CD4-positive, alpha-beta T cell treated with Interleukin-6 for 4 hours (primary cell): ENCODE results near the gene MIOX.

ENCODE experiments used
- DNase-seq: peaks from one replicate; pipeline ENCODE4 v3.0.0-alpha.2; 2020; ENCODE audit warnings: mixed read lengths

MIOX gene

DNA sequence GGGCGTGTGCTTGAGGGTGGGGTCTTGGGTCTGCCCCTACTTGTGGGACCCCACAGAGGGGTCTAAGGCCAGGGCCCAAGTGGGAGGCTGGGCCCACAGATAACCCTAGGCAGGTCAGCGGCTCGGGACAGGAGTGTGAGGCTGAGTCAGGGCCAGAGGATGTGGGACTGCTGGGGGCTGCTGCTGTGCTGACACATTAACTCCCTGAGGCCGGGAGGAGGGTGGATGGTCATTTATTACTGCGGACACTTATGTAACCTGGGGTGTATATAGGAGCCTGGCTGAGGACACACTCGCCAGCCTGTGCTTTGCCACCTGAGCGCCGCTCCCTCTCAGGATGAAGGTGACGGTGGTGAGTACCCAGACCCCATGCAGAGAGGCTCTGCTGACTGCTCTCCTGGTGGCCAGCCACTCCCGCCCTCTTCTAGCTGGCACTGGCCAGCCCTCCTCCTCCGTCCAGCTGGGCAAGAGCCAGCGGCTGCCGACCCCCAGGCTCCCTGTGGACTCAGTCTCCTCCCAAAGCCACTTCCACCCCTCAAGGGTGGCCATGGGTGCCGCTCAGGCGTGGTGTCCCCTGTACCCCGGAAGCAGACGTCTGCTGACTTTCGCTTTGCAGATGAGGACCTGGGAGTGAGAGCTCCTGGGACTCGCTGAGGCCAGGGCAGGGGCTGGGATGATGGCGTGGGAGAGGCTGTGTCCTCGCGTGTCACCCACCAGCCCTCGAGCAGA lies at the start of gene MIOX:
Gene MIOX (plus strand): TSS at position 299 of the 729 bp plus-strand sequence. CDS start 39 bp downstream, at position 338.
- no peak for DNase-seq

DNA sequence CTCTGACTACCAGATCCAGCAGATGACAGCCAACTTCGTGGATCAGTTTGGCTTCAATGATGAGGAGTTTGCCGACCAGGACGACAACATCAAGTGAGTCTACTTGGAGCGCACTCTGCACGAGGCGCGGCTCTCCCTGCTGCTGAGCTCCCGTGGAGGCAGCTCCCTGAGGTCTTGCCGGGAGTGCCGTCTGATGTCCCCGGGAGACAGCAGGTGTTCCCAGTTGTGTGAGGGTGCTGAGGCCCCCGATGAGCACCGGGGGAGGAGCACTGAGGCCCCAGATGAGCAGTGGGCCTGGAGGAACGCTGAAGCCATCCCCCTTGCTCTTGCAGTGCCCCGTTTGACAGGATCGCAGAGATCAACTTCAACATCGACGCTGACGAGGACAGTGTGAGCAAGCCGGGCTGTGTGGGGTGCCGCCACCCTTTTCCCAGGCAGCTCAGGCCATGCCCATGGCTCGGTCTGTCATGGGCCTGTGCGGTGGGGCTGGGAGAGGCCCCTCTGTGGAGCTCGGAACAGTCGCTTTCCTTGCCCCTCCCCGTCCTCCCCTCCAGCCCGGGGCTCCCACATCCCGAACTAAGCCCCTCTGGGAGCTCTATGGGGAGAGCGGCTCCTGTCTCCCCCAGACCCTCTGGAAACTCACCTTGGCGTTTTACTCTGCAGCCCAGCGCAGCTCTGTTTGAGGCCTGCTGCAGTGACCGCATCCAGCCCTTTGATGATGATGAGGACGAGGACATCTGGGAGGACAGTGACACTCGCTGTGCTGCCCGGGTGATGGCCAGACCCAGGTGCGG lies 49.0 kb upstream of the MIOX start:
- no peak for DNase-seq

- no peak for DNase-seq
Observed at GRCh38 chr22:50438305-50439275, 48.1 kb upstream of the MIOX start.

- DNase-seq = no peak
Observed at GRCh38 chr22:50439314-50439870, 47.3 kb upstream of the MIOX start.

DNA sequence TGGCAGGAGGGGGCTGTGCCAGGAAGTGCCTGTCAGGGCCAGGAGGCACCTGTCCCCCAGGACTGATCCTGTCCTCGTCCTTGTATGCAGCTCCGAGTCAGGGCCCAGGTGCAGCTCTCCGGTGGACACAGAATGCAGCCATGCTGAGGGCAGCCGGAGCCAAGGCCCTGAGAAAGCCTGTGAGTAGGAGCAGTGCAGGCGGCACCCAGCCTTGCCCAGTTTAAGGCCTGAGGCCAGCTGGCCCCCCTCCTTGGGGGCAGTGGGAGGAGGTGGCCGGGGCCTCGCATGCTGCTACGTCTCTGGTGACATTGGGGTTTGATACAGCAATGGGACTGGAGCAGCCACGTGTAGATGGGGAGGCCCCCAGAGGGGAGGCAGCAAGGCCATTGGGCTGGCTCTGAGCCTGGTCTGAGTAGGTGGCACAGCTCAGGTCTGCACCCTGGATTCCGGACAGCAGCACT lies 46.8 kb upstream of the MIOX start:
- no peak for DNase-seq

DNA sequence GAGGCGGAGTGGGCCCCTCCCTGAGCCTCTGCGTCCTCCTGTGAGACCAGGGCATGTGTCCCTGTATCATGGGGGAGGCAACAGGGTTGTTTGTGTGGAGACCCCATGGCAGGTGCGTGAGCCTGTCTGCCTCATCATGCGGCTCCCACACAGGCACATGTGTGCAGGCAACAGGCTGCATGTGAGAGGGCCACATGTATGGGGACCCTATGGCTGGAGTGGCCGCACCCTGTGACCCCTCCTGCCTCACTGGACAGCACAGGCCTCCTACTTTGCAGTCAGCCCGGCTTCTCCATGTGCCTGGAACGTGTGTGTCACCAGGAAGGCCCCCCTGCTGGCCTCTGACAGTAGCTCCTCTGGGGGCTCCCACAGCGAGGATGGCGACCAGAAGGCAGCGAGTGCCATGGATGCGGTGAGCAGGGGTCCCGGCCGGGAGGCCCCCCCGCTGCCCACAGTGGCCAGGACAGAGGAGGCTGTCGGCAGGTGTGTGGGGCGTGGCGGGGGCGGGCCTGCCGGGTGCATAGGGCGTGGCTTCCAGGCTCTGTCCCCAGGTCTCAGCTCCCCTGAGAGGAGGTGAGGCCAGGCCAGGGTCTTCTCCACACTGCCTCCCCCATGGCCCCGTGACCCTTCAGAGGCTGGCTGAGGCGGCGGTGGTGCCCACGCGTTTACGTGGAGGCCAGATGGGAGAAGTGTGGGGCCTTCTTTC lies 46.0 kb upstream of the MIOX start:
- DNase-seq = no peak

DNA sequence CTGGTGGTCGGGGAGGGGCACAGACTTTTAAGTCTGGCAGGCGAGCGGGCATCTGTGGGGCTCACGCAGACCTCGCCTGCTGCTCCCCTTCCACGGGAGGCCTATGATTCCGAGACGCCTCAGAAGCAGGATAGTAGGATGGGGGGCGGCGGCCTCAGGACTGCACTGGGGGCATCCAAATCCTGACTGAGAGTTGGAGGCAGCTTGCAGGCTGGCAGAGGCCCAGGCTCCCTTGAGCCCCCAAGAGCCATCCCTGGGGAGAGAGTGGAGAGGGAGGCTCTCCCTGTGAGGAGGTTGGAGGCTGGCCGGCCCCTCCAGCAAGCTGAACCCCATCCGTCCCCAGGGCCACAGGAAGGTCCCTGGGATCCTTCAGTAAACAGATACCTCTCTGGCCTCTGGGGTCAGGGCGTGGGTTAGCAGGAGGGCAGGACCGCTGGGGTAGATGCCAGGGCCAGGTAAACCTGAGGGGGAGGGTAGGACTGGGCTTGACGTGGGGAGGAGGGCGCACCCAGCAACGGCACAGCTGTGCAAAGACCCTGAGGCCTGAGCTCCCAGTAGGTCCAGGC lies 45.1 kb upstream of the MIOX start:
- DNase-seq = no peak

- peak; percentile 23 for DNase-seq
Observed at GRCh38 chr22:50443197-50443596, 43.5 kb upstream of the MIOX start.

DNA sequence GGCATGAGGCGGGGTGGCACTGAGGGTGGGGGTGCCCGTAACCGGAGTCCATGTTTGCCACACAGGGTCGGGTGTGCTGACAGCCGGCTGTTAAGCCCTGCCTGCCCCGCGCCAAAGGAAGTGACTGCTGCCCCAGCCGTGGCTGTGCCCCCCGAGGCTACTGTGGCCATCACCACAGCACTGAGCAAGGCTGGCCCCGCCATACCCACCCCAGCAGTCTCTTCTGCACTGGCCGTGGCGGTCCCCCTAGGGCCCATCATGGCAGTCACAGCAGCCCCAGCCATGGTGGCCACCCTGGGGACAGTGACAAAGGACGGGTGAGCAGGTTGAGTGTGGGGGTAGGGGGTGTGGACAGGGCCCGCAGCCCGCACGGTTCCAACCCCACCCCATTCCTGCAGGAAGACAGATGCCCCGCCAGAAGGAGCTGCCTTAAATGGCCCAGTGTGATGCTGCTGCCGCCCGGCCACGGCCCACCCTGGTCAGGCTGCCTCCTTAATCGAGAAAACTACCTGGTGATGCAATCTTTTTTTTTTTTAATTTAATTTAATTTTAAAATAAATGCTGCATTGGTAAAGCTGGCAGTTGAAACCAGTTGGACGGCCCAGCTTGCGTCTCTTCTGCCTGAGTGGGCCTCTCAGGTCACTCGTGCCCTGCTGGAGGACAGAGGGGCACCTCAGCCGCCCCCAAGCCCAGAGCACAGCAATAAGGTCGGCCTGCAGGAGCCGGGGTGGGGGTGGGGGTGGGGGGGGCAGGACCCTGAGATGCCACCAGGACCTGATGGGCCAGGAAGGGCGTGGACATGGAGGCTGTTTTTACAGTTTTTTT lies 42.6 kb upstream of the MIOX start:
- DNase-seq = no peak

- no peak for DNase-seq
Observed at GRCh38 chr22:50444663-50445062, 42.0 kb upstream of the MIOX start.

- DNase-seq = peak; percentile 45
Observed at GRCh38 chr22:50445071-50445879, 41.4 kb upstream of the MIOX start.

DNA sequence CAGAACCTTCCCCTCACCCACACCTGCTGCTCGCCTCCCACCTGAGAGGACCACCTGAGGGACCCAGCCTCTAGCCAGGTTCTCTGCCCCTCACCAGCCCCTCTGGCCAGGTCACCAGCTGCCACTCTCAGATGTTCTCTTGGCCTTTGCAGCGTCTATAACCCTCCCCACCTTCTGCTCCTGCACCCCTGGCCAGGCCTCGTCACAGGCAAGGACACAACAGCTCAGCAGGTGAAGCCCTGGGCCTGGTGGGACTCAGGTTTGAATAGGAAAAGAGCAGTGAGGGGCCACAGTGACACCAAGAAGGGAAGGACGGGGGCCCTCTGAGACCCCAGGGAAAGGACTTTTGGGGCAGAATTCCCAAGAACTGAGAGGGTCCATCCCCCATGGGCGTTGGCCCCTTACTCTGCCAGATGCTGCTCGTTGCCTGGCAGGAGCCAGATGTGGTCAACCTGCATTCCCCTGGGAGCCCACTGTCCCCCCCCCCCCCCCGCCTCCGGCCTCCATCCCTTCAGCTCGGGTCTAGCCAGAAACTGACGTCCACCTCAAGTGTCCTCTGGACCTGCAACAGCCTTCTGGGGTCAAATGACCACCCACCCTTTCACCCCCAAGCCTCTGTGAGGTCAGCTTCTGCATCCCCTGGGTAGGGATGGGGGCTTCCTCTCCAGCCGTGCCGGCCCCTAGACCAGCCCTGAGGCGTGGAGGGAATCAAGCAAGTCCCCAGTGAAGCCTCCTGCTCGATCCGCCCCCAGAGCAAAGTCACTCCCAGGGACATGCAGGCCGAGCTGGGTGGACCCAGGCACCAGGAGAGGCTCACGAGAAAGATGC lies 40.6 kb upstream of the MIOX start:
- DNase-seq = no peak

GRCh38 chr22:50446708-50447575 lies 39.7 kb upstream of the MIOX start:
- no peak for DNase-seq

DNA sequence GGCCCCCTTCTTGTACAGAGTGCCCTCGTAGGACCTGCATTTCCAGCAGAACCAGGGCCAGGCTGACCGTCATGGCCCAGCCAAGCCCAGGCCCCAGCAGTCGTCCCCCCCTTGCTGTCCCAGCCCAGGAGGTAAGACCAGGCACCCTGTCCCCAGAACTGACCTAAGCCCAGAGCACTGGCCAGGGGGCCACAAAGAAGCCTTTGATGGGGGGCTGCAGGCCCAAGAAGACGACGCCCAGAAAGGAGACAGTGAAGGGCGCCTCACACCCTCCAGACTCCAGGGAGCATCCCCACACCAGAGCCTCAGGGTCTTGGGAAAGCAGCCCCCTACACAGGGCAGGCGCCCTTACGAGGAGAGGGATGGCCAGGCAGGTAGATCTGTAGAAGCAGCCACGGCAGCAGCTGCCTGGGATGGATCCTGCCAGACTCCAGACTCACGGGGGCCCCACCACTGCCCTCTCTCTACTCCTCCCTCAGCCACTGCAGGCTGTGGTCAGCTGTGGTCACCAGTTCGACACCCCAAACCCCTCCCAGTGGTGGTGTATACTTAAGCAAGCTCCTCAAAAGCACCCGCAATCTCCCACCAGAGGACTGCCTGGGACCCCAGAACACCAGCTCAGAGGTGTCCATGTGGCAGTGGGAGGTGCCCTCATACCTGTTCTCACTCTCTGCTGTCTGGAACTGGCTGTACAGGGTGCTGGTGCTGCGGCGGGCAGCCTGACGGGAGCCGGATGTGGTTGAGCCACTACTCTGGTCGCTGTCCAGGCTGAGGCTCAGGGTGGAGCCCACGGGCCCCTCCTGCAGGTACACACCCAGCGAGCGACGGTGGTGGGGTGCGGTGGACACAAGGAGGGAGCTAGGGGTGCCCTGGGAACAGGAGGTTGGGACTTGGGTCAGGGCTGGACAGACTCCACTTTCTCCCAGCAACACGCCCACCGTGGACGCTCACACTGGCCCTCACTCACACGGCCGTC lies 38.8 kb upstream of the MIOX start:
- DNase-seq = no peak

DNA sequence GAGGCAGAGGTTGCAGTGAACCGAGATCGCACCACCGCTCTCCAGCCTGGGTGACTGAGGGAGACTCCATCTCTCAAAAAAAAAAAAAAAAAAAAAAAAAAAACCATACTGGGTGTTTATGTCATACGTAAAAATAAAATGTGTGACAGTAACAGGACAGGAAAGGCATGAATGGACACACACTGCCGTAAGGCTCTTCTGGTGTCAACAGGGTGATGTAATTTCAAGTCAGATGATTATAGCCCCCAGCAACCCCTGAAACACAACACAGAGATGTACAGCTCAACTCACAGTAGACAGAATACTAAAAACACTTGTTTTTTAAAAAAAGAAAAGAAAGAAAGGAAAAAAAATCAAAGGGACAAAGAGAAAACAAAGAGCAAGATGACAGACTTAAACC lies 34.0 kb upstream of the MIOX start:
- no peak for DNase-seq

DNA sequence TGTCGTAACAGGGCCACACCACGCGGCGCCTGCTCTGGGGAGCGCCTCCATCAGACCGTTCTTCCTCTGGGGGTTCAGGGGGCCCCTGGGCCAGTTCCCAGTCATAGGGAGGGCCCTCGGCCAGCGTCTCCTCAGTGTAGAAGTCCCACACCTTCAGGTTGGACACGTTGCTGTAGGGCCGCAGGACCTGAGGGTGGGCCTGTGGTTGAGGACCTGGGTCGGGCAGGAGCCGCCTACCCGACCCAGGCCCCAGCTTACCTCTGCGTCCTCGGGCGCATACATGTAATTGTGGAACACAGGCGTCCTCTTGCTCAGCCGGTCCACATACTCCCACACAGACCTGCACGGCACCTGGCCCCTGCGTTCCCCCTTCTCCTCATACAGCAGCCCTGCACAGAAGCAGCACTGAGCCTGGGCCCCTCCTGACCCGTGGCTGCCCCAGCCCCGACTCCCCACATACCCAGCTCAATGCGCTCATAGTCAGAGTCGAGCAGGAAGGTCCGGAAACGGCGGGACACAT lies 32.0 kb upstream of the MIOX start:
- DNase-seq = no peak
